Activated CD8-positive, alpha-beta memory T cell treated with anti-CD3 and anti-CD28 coated beads, Interleukin-2, amount 10 ng/mL, durations not matched to agents 7 days and 5 days (primary cell): Measurements from ENCODE around the gene JAGN1. TPM values are rescaled to one million over a fixed set of nuclear protein-coding genes. Genes with fewer than 3 reads are reported as not detected.
"Not testable (repeated sequence)": the region's sequence is repeated elsewhere in the genome, so short reads cannot be mapped to it uniquely, and the experiment has no call there.

Experiments used
- ATAC-seq: fragments of 150-1000 bp; cut with Tn5 transposase; one replicate; pipeline ENCODE4 v1.10.0; 2021; ENCODE audit warnings: moderate library complexity
- CTCF ChIA-PET: fragments of 350-600 bp; sonication (Branson Sonifier 250); formaldehyde crosslinking; loops from one replicate; lab custom pipeline; 2021; ENCODE audit warnings: antibody characterized with exemption; lab: Charles Lee
- DNase-seq: peaks from one replicate; pipeline ENCODE4 v3.0.0-alpha.2; 2020
- H3K27ac Mint-ChIP-seq: one replicate; pipeline ENCODE4 v1.8.0; 2021; ENCODE audit warnings: mild to moderate bottlenecking, mixed read lengths
- H3K27me3 Mint-ChIP-seq: one replicate; pipeline ENCODE4 v1.8.0; 2021; ENCODE audit warnings: mixed read lengths
- H3K36me3 Mint-ChIP-seq: one replicate; pipeline ENCODE4 v1.8.0; 2021; ENCODE audit warnings: mild to moderate bottlenecking, mixed read lengths
- H3K4me1 Mint-ChIP-seq: one replicate; pipeline ENCODE4 v1.8.0; 2021; ENCODE audit warnings: mixed read lengths
- H3K4me3 Mint-ChIP-seq: one replicate; pipeline ENCODE4 v1.8.0; 2021; ENCODE audit warnings: mild to moderate bottlenecking, moderate library complexity, mixed read lengths
- H3K9me3 Mint-ChIP-seq: one replicate; pipeline ENCODE4 v1.8.0; 2022; ENCODE audit warnings: low read depth, mixed read lengths
- total RNA-seq, 2 experiments: library from RNA; stranded (reverse); gene quantifications; one replicate each; pipeline ENCODE4 v1.2.3, GENCODE V29; 2021

Gene JAGN1
- total RNA-seq: 10 to 100 TPM; 27.9 to 44.0 TPM

DNA sequence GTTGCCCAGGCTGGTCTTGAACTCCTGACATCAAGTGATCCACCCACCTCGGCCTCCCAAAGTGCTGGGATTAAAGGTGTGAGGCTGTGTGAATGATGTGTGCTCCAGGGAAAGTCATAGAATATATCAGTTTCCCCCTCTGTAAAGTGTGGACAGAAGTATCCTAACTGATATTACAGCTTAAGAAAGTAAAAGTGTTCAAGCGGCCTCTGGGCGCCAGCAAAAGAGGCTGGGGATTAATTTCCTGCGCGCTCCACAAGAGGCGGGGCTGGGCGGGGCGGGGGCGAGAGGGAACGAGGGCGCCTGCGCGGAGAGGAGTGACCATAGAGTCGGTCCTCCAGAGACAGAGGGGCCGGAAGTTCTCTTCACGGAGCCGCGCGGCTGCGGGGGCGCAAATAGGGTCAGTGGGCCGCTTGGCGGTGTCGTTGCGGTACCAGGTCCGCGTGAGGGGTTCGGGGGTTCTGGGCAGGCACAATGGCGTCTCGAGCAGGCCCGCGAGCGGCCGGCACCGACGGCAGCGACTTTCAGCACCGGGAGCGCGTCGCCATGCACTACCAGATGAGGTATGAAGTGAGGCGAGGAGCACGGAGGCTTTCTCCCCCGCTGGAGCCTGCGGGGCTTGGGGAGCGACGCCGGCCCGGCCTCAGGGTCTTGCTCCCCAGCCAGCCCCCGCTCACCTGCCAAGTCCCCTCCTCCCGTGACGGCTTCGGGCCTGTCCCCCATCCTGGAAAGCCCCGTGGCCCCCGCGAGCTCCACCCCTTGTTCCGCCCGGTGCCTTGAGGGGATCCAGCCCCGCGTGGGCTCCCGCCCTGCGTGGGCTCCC lies at the start of gene JAGN1:
JAGN1 (plus strand) TSS at position 362 of the 823 bp plus-strand sequence; CDS start at position 475, 113 bp downstream.
- Mint-ChIP-seq H3K27me3 (no peaks in the 10 kb centered on the region), H3K27ac (peak within 1 kb of the TSS; percentile 97), H3K36me3 (peaks cover 29% of the 10 kb centered on the region), H3K9me3 (no peaks in the 10 kb centered on the region), H3K4me3 (peak within 1 kb of the TSS; percentile 97), H3K4me1 (peaks cover 38% of the 10 kb centered on the region)
- CTCF ChIA-PET: interaction anchor here (0.6 to 2.9 kb wide), 12 partner anchors 10 to 396 kb away, joined by 3 to 22 read pairs (median 3); partner anchors contain the start of genes CRELD1 and PRRT3
- ATAC-seq (peak; percentile 92), DNase-seq (peak; percentile 94)

DNA sequence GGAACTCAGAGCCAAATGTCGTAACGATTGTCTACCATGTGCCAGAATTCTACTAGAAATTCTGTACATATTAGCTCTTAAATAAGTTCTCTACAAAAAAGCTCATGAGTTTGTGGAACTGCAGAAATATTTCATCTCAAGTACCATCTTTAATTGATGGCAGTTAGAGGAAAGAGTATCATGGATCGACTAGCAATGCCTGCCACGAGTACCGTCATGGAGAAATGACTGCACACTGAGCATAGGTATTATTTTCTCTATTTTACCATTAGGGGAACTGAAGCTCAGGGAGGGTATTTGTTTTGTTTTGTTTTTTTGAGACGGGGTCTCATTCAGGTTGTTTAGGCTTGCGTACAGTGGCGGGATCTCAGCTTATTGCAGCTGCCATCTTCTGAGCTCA lies 49.4 kb upstream of the JAGN1 start:
- Mint-ChIP-seq H3K4me3 (no peak overlapping the region), H3K36me3 (peaks cover 20% of the 10 kb centered on the region), H3K27me3 (no peaks in the 10 kb centered on the region), H3K9me3 (no peaks in the 10 kb centered on the region), H3K4me1 (peaks cover 24% of the 10 kb centered on the region), H3K27ac (no peak overlapping the region)
- ATAC-seq: no peak
- CTCF ChIA-PET: interaction anchor here (0.6 to 4.4 kb wide), 6 partner anchors 14 to 108 kb away, joined by 3 to 27 read pairs (median 3); partner anchors contain the start of gene CRELD1
- no peak for DNase-seq

DNA sequence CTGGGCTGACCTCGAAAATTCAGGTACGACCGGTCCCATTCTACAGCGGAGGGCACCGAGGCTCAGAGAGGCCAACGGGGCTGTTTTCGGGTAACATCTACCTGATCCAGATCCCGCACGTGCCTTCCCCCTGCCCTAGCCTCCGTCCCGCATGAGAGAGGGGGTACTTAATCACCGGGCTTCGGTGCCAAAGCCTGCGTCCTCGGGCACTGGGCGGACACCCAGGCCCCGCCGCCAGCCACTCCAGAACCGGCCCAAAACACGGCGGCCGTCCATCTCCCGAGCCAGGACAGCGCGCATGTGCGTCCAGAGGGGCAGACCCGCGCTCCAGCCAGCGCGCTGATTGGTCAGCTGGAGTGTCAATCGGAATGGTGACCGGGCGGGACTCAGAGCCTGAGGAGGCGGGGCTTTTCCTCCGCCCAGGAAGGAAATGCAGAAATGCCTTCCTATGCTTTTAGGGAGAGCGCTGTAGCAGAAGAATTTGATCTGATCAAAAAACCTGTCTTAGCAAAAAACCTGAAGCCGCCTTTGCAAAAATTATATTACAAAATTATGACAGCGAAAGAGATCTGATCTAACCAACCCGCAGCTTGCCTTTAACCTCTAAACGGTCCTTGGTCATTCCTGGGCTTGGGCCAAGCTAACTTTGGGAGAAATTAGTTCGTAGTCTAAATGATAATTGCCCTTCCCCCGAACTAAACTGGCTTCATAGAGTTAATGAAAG lies 46.5 kb upstream of the JAGN1 start, which contains the start of gene RPUSD3:
RPUSD3 (minus strand) TSS at position 294 of the 724 bp plus-strand sequence; CDS start at position 276, 18 bp downstream.
- ATAC-seq (peak; percentile 99), DNase-seq (peak; percentile 97)
- Mint-ChIP-seq H3K9me3 (no peaks in the 10 kb centered on the region), H3K4me3 (peak within 1 kb of the TSS; percentile 98), H3K4me1 (peaks cover 24% of the 10 kb centered on the region), H3K27ac (peak within 1 kb of the TSS; percentile 90), H3K27me3 (no peaks in the 10 kb centered on the region), H3K36me3 (peaks cover 15% of the 10 kb centered on the region)
- CTCF ChIA-PET: interaction anchor here (0.9 to 4.4 kb wide), 7 partner anchors 9 to 106 kb away, joined by 3 to 27 read pairs (median 3); partner anchors contain the start of gene CRELD1

DNA sequence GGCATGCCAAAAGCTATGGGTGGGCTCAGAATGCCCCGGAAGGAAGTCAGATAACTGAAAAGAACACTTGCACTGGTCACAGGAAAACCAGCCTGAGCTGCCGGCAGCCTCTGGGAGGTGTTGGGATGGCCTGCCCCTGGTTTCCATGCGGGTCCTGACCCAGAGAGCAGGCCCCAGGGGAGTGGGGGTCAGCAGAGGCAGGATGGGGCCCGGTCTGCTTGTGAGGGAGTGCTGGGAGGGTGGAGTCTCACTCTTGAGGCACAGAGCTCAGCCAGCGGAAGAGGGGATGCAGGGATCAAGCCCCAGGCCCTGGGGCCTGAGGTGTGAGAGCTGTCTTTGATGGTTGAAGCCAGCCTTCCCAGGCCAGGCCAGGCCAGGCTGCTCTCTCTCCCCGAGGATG lies 44.2 kb upstream of the JAGN1 start:
- ATAC-seq (no peak), DNase-seq (no peak)
- CTCF ChIA-PET: interaction anchor here (0.6 to 2.3 kb wide), 3 partner anchors 11 to 100 kb away, joined by 3 to 9 read pairs (median 3); no protein-coding TSS in a partner anchor
- Mint-ChIP-seq H3K4me1 (peaks cover 24% of the 10 kb centered on the region), H3K27ac (no peak overlapping the region), H3K36me3 (peaks cover 9% of the 10 kb centered on the region), H3K27me3 (peaks cover 4% of the 10 kb centered on the region), H3K4me3 (no peak overlapping the region), H3K9me3 (no peaks in the 10 kb centered on the region)

DNA sequence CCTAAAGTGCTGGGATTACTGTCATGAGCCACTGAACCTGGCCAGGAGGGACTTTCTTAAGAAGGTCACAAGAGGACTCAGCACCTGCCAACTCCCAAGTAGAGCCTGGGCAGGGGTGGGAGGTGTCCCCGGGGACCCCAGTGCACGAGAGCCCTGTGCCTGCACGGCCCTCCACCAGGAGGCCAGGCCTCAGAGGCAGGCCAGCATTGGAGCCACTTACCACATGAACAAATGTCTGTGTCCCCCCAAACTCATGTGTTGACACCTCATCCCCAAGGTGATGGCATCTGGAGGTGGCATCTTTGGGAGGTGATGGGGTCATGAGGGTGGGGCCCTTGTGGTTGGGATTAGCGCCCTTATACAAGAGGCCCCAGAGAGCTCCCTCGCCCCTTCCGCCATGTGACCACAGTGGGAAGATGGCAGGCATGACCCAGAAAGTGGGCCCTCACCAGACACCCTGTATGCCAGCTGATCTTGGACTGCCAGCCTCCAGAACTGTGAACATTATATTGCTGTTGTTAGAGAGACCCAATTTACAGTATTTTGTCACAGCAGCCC lies 43.4 kb upstream of the JAGN1 start:
- Mint-ChIP-seq H3K27me3 (peaks cover 12% of the 10 kb centered on the region), H3K9me3 (no peaks in the 10 kb centered on the region), H3K4me3 (no peak overlapping the region), H3K36me3 (peaks cover 5% of the 10 kb centered on the region), H3K27ac (no peak overlapping the region), H3K4me1 (peaks cover 23% of the 10 kb centered on the region)
- ATAC-seq (no peak), DNase-seq (no peak)
- CTCF ChIA-PET: interaction anchor here (0.6 to 2.3 kb wide), 3 partner anchors 15 to 401 kb away, joined by 3 to 9 read pairs (median 4); no protein-coding TSS in a partner anchor

DNA sequence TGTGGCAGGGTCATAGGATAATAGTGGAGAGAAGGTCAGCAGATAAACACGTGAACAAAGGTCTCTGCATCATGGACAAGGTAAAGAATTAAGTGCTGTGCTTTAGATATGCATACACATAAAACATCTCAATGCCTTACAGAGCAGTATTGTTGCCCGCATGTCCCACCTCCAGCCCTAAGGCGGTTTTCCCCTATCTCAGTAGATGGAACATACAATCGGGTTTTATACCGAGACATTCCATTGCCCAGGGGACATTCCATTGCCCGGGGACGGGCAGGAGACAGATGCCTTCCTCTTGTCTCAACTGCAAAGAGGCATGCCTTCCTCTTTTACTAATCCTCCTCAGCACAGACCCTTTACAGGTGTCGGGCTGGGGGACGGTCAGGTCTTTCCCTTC lies 42.5 kb upstream of the JAGN1 start:
- CTCF ChIA-PET: interaction anchor here (1.4 to 1.5 kb wide), 2 partner anchors 53 to 85 kb away, joined by 3 to 6 read pairs; partner anchors contain the start of gene CRELD1
- Mint-ChIP-seq H3K27me3 (peaks cover 16% of the 10 kb centered on the region), H3K4me1 (peaks cover 17% of the 10 kb centered on the region)
- not testable (repeated sequence) for DNase-seq, H3K4me3 Mint-ChIP-seq, H3K27ac Mint-ChIP-seq, ATAC-seq, H3K36me3 Mint-ChIP-seq, H3K9me3 Mint-ChIP-seq

DNA sequence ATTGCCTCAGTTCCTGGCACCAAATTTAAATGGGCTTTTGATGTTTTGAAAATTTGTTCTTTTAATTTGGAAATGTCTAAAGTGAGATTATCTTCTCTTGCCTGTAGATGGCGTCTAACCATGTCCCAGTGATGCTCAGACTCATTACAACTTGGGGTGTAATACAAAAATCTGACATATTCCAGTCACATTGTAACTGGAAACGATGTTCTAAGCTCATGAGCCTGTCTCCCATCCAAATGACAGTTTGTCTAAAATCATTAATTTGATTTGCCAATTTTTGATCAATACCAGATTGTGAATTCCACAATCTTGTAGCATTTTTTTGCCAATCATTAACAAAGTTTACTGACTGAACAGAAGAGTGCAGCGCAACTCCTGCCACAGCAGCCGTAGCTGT lies 41.5 kb upstream of the JAGN1 start:
- not testable (repeated sequence) for DNase-seq, H3K36me3 Mint-ChIP-seq, H3K4me3 Mint-ChIP-seq, ATAC-seq, H3K27ac Mint-ChIP-seq, H3K9me3 Mint-ChIP-seq
- Mint-ChIP-seq H3K27me3 (peaks cover 18% of the 10 kb centered on the region), H3K4me1 (peaks cover 21% of the 10 kb centered on the region)
- CTCF ChIA-PET: interaction anchor here (1.0 to 1.5 kb wide), 6 partner anchors 42 to 138 kb away, joined by 3 to 6 read pairs (median 4); partner anchors contain the start of genes CRELD1, EMC3, JAGN1 and PRRT3

DNA sequence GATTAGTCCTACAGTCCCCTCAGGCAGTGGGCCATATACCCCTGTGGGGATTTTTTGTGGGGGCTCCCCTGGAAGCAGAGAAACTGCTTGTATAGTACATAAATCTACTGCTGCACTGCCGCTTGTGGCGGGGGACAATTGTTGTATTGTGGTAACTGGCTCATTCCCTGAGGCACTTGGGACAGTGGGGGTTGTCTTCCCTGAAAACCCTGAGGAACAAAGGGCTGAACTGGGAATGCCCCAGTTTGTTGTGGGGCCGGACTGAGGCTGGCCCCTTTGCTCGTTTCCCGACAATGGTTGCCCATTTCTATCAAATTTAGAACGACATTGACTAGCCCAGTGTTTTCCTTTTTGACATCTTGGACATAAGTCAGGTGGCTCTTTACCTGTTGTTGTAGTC lies 39.0 kb upstream of the JAGN1 start:
- H3K4me1 Mint-ChIP-seq, CTCF ChIA-PET, DNase-seq, H3K27ac Mint-ChIP-seq, H3K9me3 Mint-ChIP-seq, H3K4me3 Mint-ChIP-seq, H3K36me3 Mint-ChIP-seq, ATAC-seq: not testable (repeated sequence)
- peaks cover 18% of the 10 kb centered on the region for H3K27me3 Mint-ChIP-seq

DNA sequence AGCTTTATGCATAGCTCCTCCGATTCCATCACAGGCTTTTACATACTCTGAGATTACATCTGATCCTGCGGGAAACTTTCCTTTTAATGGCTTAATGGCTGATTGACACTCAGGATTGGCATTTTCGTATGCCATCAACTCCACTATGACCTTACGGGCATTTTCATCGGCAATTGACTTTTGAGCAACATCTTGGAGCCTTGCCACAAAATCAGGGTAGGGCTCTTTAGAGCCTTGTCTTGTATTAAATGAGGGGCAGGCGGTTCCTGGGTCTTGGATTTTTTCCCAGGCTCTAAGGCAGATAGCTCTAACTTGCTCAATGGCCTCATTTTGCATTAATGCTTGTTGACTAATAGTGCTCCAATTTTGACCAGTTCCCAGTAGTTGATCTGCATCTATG lies 38.5 kb upstream of the JAGN1 start:
- H3K27me3 Mint-ChIP-seq: peaks cover 18% of the 10 kb centered on the region
- CTCF ChIA-PET, ATAC-seq, H3K4me3 Mint-ChIP-seq, H3K36me3 Mint-ChIP-seq, H3K27ac Mint-ChIP-seq, DNase-seq, H3K4me1 Mint-ChIP-seq, H3K9me3 Mint-ChIP-seq: not testable (repeated sequence)

DNA sequence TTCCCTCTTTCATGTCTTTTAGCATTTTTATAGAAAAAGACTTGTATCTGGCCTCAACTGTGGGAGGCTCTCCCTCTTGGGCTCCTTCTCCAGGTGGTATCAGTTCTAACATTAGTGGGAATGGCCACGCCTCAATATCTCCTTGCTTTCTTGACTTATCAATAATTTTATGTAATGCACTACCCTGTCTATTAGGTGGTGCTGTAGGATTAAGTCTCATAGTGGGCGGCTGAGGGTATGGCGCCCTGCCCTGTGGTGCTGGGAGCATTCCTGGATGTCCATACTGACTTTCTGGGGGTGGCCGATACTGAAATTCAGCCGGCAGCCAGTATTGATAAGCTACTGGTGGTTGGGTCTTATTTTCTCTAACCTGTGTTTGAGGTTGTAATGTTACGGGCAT lies 37.9 kb upstream of the JAGN1 start:
- Mint-ChIP-seq H3K4me3 (no peak overlapping the region), H3K4me1 (peaks cover 9% of the 10 kb centered on the region), H3K27me3 (peaks cover 18% of the 10 kb centered on the region), H3K36me3 (no peaks in the 10 kb centered on the region), H3K9me3 (no peaks in the 10 kb centered on the region), H3K27ac (no peak overlapping the region)
- CTCF ChIA-PET: no interaction called here
- DNase-seq: no peak
- no peak for ATAC-seq

DNA sequence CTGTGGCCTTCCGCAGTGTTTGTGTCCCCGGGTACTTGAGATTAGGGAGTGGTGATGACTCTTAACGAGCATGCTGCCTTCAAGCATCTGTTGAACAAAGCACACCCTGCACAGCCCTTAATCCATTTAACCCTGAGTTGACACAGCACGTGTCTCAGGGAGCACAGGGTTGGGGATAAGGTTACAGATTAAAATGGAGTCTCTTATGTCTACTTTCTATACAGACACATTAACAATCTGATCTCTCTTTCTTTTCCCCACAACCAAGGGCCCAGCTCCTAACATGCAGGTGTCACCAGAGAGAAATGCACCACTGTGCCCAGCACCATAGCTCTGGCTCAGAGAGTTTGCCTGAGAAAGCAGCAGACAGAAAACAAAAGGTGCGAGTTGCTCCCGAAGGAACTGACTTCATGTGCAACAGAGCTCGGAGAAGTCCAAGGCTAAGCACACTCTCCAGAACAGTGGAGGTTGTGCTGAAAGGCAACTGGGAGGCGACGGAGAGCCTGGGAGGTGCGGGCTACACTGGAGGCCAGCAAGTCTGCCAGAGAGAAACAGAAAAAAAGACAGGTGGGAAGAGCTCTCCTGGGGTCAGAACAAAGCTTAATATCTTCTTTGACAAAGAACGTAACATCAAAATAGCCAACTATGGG lies 36.0 kb upstream of the JAGN1 start:
- CTCF ChIA-PET: interaction anchor here (1.2 to 1.6 kb wide), 2 partner anchors 11 to 26 kb away, joined by 3 to 4 read pairs; partner anchors contain the start of gene RPUSD3
- ATAC-seq, H3K36me3 Mint-ChIP-seq, H3K27ac Mint-ChIP-seq, DNase-seq, H3K4me3 Mint-ChIP-seq, H3K4me1 Mint-ChIP-seq, H3K9me3 Mint-ChIP-seq: not testable (repeated sequence)
- H3K27me3 Mint-ChIP-seq: peaks cover 18% of the 10 kb centered on the region

DNA sequence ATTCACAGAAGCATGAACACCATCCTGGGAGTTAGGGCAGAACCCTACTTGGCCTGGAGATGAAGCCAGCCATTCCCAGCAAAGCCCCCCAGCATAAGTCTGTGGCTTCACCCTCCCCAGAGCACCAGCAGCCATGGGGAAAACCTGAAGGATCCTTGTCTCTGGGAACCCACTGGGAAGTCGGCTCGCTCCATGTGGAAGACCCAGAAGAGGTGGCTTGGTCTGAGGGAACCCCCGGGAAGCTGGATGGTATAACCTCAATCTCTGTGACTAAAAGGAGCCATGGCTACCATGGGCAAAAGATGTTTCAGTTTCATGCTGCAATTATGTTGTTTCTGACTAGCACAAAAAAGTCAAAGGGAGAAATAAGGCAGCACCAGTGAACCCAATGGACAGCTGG lies 34.8 kb upstream of the JAGN1 start:
- Mint-ChIP-seq H3K27ac (no peak overlapping the region), H3K36me3 (no peaks in the 10 kb centered on the region), H3K27me3 (peaks cover 18% of the 10 kb centered on the region), H3K9me3 (no peaks in the 10 kb centered on the region), H3K4me1 (peaks cover 9% of the 10 kb centered on the region), H3K4me3 (no peak overlapping the region)
- no peak for ATAC-seq
- CTCF ChIA-PET: interaction anchor here (0.7 to 1.6 kb wide), 3 partner anchors 12 to 450 kb away, joined by 3 to 4 read pairs (median 3); partner anchors contain the start of gene RPUSD3
- DNase-seq: no peak
